ENCODE data around the gene RALGAPA2. TPM values are rescaled to one million over a fixed set of nuclear protein-coding genes. Genes with fewer than 3 reads are reported as not detected.

RALGAPA2 gene
- total RNA-seq, 4 donors from 2014 or later: 13.3 to 29.8 (median 23.6) TPM

DNA sequence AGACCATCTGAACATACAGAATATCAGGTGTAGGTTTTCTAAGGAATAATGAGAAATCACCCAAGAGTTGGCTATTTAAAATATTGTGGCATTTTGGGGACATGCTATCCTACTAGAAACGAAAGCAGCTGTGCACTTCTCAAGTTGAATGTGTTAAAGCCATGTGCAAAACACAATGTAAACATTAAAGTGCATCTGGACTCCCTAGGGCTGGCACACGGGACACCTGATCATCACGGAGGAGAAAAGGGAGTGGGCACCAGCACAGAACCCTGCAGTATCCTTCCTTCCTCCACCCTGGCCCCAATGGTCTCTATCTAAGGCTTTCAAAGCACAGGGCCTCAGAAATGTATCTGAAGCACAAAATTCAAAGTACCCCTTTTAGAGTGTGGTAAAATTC, 250.3 kb downstream of the RALGAPA2 start:
- 63 to 90% methylated on average over 3 of the region's 3 CpGs for WGBS, 2 donors
- Histone ChIP-seq H3K4me1 (no peaks in the 10 kb centered on the region), H3K27me3 (no peaks in the 10 kb centered on the region), H3K9me3 (no peaks in the 10 kb centered on the region), H3K27ac (no peak overlapping the region), H3K4me3 (no peak overlapping the region), H3K36me3 (peaks cover 0 to 39% (median 0%) of the 10 kb centered on the region in 3 donors)
- intact Hi-C loops (cut with DNase I): no loop called here
- DNase-seq: no peak
- no peak for TF ChIP-seq POLR2A (IDR thresholded peaks at IDR 0.05)
- TF ChIP-seq CTCF (IDR thresholded peaks at IDR 0.05): no peak

GRCh38 chr20:20461551-20461950, 250.9 kb downstream of the RALGAPA2 start:
- Histone ChIP-seq H3K27me3 (no peaks in the 10 kb centered on the region), H3K9me3 (no peaks in the 10 kb centered on the region), H3K4me1 (no peaks in the 10 kb centered on the region), H3K36me3 (peaks cover 0 to 40% (median 0%) of the 10 kb centered on the region in 3 donors), H3K27ac (no peak overlapping the region), H3K4me3 (no peak overlapping the region)
- no peak for TF ChIP-seq POLR2A (IDR thresholded peaks at IDR 0.05)
- TF ChIP-seq CTCF (IDR thresholded peaks at IDR 0.05): no peak
- WGBS, 2 donors: 64 to 100% methylated on average over 2 of the region's 2 CpGs
- DNase-seq: no peak
- intact Hi-C loops (cut with DNase I): no loop called here

DNA sequence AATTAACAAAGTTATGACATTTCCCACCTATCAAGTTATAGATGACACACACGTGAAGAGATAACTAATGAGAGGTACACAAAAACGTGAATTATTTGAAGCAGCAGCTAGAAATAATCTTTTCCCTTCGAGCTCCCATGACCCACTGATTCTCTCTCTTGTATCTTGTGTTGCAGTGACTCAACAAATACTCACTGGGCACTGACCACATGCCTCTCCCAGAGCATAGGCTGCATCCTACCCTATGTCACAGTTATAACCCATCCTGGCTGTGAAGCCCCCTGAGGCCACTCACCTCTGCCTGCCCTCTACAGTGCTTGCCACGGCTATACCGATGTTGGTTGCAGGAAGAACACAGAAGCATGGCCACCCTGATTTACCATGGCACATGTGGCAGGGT, 252.7 kb downstream of the RALGAPA2 start:
- Histone ChIP-seq H3K27me3 (no peaks in the 10 kb centered on the region), H3K4me3 (no peak overlapping the region), H3K36me3 (peaks cover 0 to 37% (median 0%) of the 10 kb centered on the region in 3 donors), H3K4me1 (no peaks in the 10 kb centered on the region), H3K9me3 (no peaks in the 10 kb centered on the region), H3K27ac (no peak overlapping the region)
- DNase-seq: no peak
- TF ChIP-seq CTCF (IDR thresholded peaks at IDR 0.05) (no peak), POLR2A (IDR thresholded peaks at IDR 0.05) (no peak)
- intact Hi-C loops (cut with DNase I): no loop called here
- 84 to 91% methylated on average over 5 of the region's 5 CpGs for WGBS, 2 donors

DNA sequence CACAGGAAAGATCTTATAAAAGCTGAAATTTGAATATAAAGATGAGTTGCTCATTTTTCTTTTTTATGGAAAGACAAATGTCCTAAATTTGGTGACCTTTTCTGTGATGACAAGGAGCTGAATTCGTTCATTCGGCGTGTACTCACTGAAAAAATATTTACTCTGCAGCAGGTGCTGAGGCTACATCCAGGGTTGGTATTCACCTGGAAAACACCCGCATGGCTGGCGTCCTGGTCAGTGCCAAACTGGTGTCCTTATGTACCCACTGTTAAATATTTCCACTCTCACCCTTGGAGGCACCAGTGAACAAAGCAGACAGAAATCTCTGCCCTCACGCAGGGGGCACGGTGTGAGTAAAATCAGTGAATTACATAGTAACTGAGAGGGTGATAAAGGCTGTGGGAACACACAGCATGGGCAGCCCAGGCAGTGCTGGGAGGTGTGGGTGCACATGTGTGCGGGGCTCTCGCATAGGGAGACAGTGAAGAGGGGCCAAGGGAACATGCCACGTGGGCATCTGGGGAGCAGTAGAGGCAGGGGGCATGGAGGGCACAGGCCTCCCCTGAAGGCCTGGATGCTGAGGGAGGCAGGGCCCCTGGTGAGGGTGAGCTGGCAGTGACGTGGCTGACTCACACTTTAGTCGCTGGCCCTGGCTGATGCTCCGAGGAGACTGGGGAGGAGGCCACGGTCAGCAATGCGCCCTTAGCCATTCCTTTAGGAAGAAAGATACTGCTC, 254.9 kb downstream of the RALGAPA2 start:
- Histone ChIP-seq H3K27me3 (no peaks in the 10 kb centered on the region), H3K27ac (no peak overlapping the region), H3K9me3 (no peaks in the 10 kb centered on the region), H3K4me3 (no peak overlapping the region), H3K4me1 (peaks cover 0 to 10% (median 4%) of the 10 kb centered on the region in 3 donors), H3K36me3 (peaks cover 0 to 43% (median 0%) of the 10 kb centered on the region in 3 donors)
- WGBS, 2 donors: 84 to 85% methylated on average over 14 to 15 of the region's 15 CpGs
- TF ChIP-seq POLR2A (IDR thresholded peaks at IDR 0.05) (no peak), CTCF (IDR thresholded peaks at IDR 0.05) (no peak)
- no peak for DNase-seq
- intact Hi-C loops (cut with DNase I): no loop called here

GRCh38 chr20:20456741-20457140, 255.7 kb downstream of the RALGAPA2 start:
- Histone ChIP-seq H3K9me3 (no peaks in the 10 kb centered on the region), H3K4me1 (peaks cover 0 to 18% (median 12%) of the 10 kb centered on the region in 3 donors), H3K27ac (no peak overlapping the region), H3K4me3 (no peak overlapping the region), H3K27me3 (no peaks in the 10 kb centered on the region), H3K36me3 (peaks cover 0 to 43% (median 0%) of the 10 kb centered on the region in 3 donors)
- DNase-seq: no peak
- 82 to 87% methylated on average over 2 of the region's 2 CpGs for WGBS, 2 donors
- TF ChIP-seq CTCF (IDR thresholded peaks at IDR 0.05) (no peak), POLR2A (IDR thresholded peaks at IDR 0.05) (no peak)
- intact Hi-C loops (cut with DNase I): no loop called here
